HCT116 (cell line): Measurements from ENCODE around the gene ZPR1. TPM values are rescaled to one million over a fixed set of nuclear protein-coding genes. Genes with fewer than 3 reads are reported as not detected.

ENCODE experiments used
- ATAC-seq: fragments of 200-7000 bp; cut with Tn5 transposase; 2 replicates; pipeline ENCODE4 v1.9.1; 2020; ENCODE audit warnings: mild to moderate bottlenecking, moderate library complexity
- BruUV-seq: library from RNA; stranded (reverse); fragments of 400-500 nt; replicated peaks from 2 replicates; lab custom pipeline; 2021; lab: Mats Ljungman, UMichigan
- CTCF ChIA-PET: fragments of 300-600 bp; sonication (Branson Sonifier 250); formaldehyde crosslinking; loops from one replicate; lab custom pipeline; 2021; ENCODE audit warnings: antibody characterized with exemption; lab: Charles Lee
- POLR2A ChIA-PET: fragments of 300-600, 350-600 bp; sonication (Branson Sonifier 250); formaldehyde crosslinking; loops from one replicate; lab custom pipeline; 2021; ENCODE audit warnings: antibody characterized with exemption; lab: Charles Lee
- RAD21 ChIA-PET, 2 experiments: fragments of 300-600 bp; sonication (Branson Sonifier 250); formaldehyde crosslinking; loops; one replicate each; lab custom pipeline; 2023; ENCODE audit warnings: low total read pairs in 2 of 2; ENCODE audit not compliant: uncharacterized antibody in 2 of 2, unreplicated experiment in 2 of 2, low non-redundant PET in 1 of 2; lab: Charles Lee
- DNase-seq: peaks from one replicate; pipeline ENCODE4 v3.0.0-alpha.2; 2010; ENCODE audit warnings: low read depth, low spot score
- H2AFZ ChIP-seq: fragments of 200-600 bp; shearing (Covaris generic), sonication (generic); 2 replicates; pipeline ENCODE4 v1.6.1; 2017; ENCODE audit warnings: low read depth, mixed run types, mixed read lengths, antibody characterized with exemption, low read length; ENCODE audit not compliant: poor library complexity, severe bottlenecking
- H3K27ac ChIP-seq: 2 replicates; pipeline ENCODE4 v1.5.1; 2012; ENCODE audit warnings: low read depth, low read length
- H3K27me3 ChIP-seq: fragments of 200-600 bp; sonication (generic); 2 replicates; pipeline ENCODE4 v1.6.1; 2016; ENCODE audit warnings: mixed run types, low read length, mixed read lengths; ENCODE audit not compliant: insufficient read depth
- H3K36me3 ChIP-seq, 2 experiments: fragments of 200-500 bp in 1 of 2; fragments of 200-600 bp in 1 of 2; sonication (Bioruptor generic) in 1 of 2; sonication (generic) in 1 of 2; 2 replicates each; pipeline versions ENCODE4 v1.5.1 to v1.6.1; 2014 to 2016; ENCODE audit warnings: low read length in 2 of 2, inconsistent platforms in 1 of 2, mixed read lengths in 1 of 2, mixed run types in 1 of 2; ENCODE audit not compliant: insufficient read depth in 2 of 2, control insufficient read depth in 1 of 2
- H3K4me1 ChIP-seq, 2 experiments: fragments of 200-600 bp in 1 of 2; sonication (generic) in 1 of 2; 2 replicates each; pipeline versions ENCODE4 v1.5.1 to v1.6.1; 2012 to 2017; ENCODE audit warnings: low read length in 2 of 2, inconsistent platforms in 1 of 2, mild to moderate bottlenecking in 1 of 2, mixed read lengths in 1 of 2, mixed run types in 1 of 2, moderate library complexity in 1 of 2; ENCODE audit not compliant: insufficient read depth in 2 of 2, control insufficient read depth in 1 of 2
- H3K4me2 ChIP-seq: fragments of 200-600 bp; sonication (generic); 2 replicates; pipeline ENCODE4 v1.6.1; 2017; ENCODE audit warnings: mixed run types, low read length, mixed read lengths
- H3K4me3 ChIP-seq, 2 experiments: fragments of 200-600 bp in 1 of 2; sonication (generic) in 1 of 2; replicated peaks in 1 of 2; 2 replicates each; pipeline ENCODE4 v1.5.1; 2011 to 2016; ENCODE audit warnings: low read length in 2 of 2, control low read depth in 1 of 2, low read depth in 1 of 2, mild to moderate bottlenecking in 1 of 2, mixed read lengths in 1 of 2, mixed run types in 1 of 2
- H3K79me2 ChIP-seq: fragments of 200-600 bp; sonication (generic); 2 replicates; pipeline ENCODE4 v1.6.1; 2017; ENCODE audit warnings: mild to moderate bottlenecking, mixed run types, low read length, moderate library complexity, mixed read lengths; ENCODE audit not compliant: insufficient read depth
- H3K9ac ChIP-seq: fragments of 200-600 bp; sonication (generic); 2 replicates; pipeline ENCODE4 v1.6.1; 2016; ENCODE audit warnings: low read length, mixed read lengths
- H3K9me2 ChIP-seq: fragments of 200-600 bp; sonication (generic), shearing (Covaris generic); 2 replicates; pipeline ENCODE4 v1.6.1; 2017; ENCODE audit warnings: mixed run types, mild to moderate bottlenecking, moderate library complexity; ENCODE audit not compliant: insufficient read depth
- H3K9me3 ChIP-seq, 2 experiments: fragments of 200-500 bp in 1 of 2; fragments of 200-600 bp in 1 of 2; sonication (Bioruptor generic) in 1 of 2; sonication (generic) in 1 of 2; 2 replicates each; pipeline ENCODE4 v1.6.1; 2014 to 2017; ENCODE audit warnings: low read length in 2 of 2, mixed read lengths in 2 of 2, inconsistent platforms in 1 of 2, low read depth in 1 of 2, mild to moderate bottlenecking in 1 of 2, mixed run types in 1 of 2, moderate library complexity in 1 of 2; ENCODE audit not compliant: control insufficient read depth in 1 of 2, insufficient read depth in 1 of 2
- H4K20me1 ChIP-seq: fragments of 200-600 bp; sonication (generic), shearing (Covaris generic); 2 replicates; pipeline ENCODE4 v1.6.1; 2017; ENCODE audit warnings: mixed run types, mild to moderate bottlenecking, moderate library complexity; ENCODE audit not compliant: insufficient read depth
- ATF3 ChIP-seq: IDR thresholded peaks from 2 replicates; pipeline ENCODE4 v1.6.1; 2012
- CBX3 ChIP-seq: IDR thresholded peaks from 2 replicates; pipeline ENCODE4 v1.6.1; 2012; ENCODE audit warnings: low read depth
- CEBPB ChIP-seq: IDR thresholded peaks from 2 replicates; pipeline ENCODE4 v1.6.1; 2012; ENCODE audit warnings: low read depth
- CTCF ChIP-seq, 3 experiments: fragments of 200-600 bp in 1 of 3; sonication (generic) in 1 of 3; IDR thresholded peaks in 2 of 3; conservative IDR thresholded peaks in 1 of 3; 2 replicates each; pipeline ENCODE4 v1.5.1; 2012 to 2017; ENCODE audit warnings: low read depth in 2 of 3, low read length in 2 of 3, antibody characterized with exemption in 1 of 3, borderline replicate concordance in 1 of 3, control low read depth in 1 of 3, mild to moderate bottlenecking in 1 of 3, mixed read lengths in 1 of 3, mixed run types in 1 of 3, moderate library complexity in 1 of 3; ENCODE audit not compliant: insufficient read depth in 1 of 3
- EGR1 ChIP-seq: IDR thresholded peaks from 2 replicates; pipeline ENCODE4 v1.6.1; 2012; ENCODE audit warnings: low read depth
- ELF1 ChIP-seq: IDR thresholded peaks from 2 replicates; pipeline ENCODE4 v1.6.1; 2012; ENCODE audit warnings: low read depth, borderline replicate concordance
- EZH2phosphoT487 ChIP-seq: fragments of 200-600 bp; IDR thresholded peaks from 2 replicates; pipeline ENCODE4 v1.6.1; 2018; ENCODE audit warnings: antibody characterized with exemption, borderline replicate concordance
- JUND ChIP-seq: IDR thresholded peaks from 2 replicates; pipeline ENCODE4 v1.6.1; 2012
- MAX ChIP-seq: IDR thresholded peaks from 2 replicates; pipeline ENCODE4 v1.6.1; 2012
- POLR2AphosphoS5 ChIP-seq: IDR thresholded peaks from 2 replicates; pipeline ENCODE4 v1.6.1; 2011; ENCODE audit warnings: mild to moderate bottlenecking, low read depth, low read length, moderate library complexity
- RAD21 ChIP-seq: IDR thresholded peaks from 2 replicates; pipeline ENCODE4 v1.6.1; 2012; ENCODE audit warnings: low read depth, mild to moderate bottlenecking
- TCF7L2 ChIP-seq: IDR thresholded peaks from 2 replicates; pipeline ENCODE4 v1.7.0; 2011; ENCODE audit warnings: borderline replicate concordance, inconsistent platforms; ENCODE audit not compliant: insufficient read depth, insufficient read length; ENCODE audit errors: extremely low read depth
- YY1 ChIP-seq: IDR thresholded peaks from 2 replicates; pipeline ENCODE4 v1.6.1; 2011; ENCODE audit warnings: low read length, low read depth, moderate library complexity, mild to moderate bottlenecking; ENCODE audit not compliant: insufficient replicate concordance; ENCODE audit errors: extremely low read depth
- ZNF274 ChIP-seq: fragments of 200-500 bp; sonication (Bioruptor generic); IDR thresholded peaks from 2 replicates; pipeline ENCODE4 v1.6.1; 2014; ENCODE audit warnings: mild to moderate bottlenecking, low read depth, low read length, inconsistent platforms
- intact Hi-C: fragments of 100-400 bp; cut with micrococcal nuclease; formaldehyde crosslinking; loops from 2 replicates; pipeline ENCODE4 v1.10.0; 2022
- total RNA-seq: library from RNA; stranded (reverse); gene quantifications from one replicate; pipeline ENCODE4 v1.2.1, GENCODE V29; 2021; ENCODE audit not compliant: unreplicated experiment
- TF ChIP-seq, protein P1 (sequence below): IDR thresholded peaks from 2 replicates; pipeline ENCODE4 v1.6.1; 2011; ENCODE audit warnings: mild to moderate bottlenecking, low read length, moderate library complexity; ENCODE audit not compliant: insufficient replicate concordance; ENCODE audit errors: extremely low read depth

Gene ZPR1
- total RNA-seq, 1 experiment from 2014 or later: 56.3 TPM

- H3K9me2 ChIP-seq: no peaks in the 10 kb centered on the region
- TF ChIP-seq JUND (no peak), EGR1 (no peak), CEBPB (no peak), ELF1 (no peak)
- ChIA-PET CTCF (no interaction called here), POLR2A (no interaction called here), RAD21 (no interaction called here)
- H3K27ac ChIP-seq: no peak overlapping the region
- no peak overlapping the region for H2AFZ ChIP-seq
- H4K20me1 ChIP-seq: no peaks in the 10 kb centered on the region
- H3K4me1 ChIP-seq: peaks cover 0 to 4% of the 10 kb centered on the region in 2 experiments; a peak in 1 of 4 replicates
- no peak overlapping the region for H3K9ac ChIP-seq
- ATAC-seq (no peak), DNase-seq (no peak)
- H3K27me3 ChIP-seq: no peaks in the 10 kb centered on the region
- H3K4me3 ChIP-seq: no peak overlapping the region
- no TSS peak for BruUV-seq
- H3K79me2 ChIP-seq: no peaks in the 10 kb centered on the region
- no peaks in the 10 kb centered on the region for H3K9me3 ChIP-seq
- intact Hi-C loops: no loop called here
- no peak overlapping the region for H3K4me2 ChIP-seq
- no peaks in the 10 kb centered on the region for H3K36me3 ChIP-seq
Observed at GRCh38 chr11:116727990-116728389, 59.8 kb downstream of the ZPR1 start.

DNA sequence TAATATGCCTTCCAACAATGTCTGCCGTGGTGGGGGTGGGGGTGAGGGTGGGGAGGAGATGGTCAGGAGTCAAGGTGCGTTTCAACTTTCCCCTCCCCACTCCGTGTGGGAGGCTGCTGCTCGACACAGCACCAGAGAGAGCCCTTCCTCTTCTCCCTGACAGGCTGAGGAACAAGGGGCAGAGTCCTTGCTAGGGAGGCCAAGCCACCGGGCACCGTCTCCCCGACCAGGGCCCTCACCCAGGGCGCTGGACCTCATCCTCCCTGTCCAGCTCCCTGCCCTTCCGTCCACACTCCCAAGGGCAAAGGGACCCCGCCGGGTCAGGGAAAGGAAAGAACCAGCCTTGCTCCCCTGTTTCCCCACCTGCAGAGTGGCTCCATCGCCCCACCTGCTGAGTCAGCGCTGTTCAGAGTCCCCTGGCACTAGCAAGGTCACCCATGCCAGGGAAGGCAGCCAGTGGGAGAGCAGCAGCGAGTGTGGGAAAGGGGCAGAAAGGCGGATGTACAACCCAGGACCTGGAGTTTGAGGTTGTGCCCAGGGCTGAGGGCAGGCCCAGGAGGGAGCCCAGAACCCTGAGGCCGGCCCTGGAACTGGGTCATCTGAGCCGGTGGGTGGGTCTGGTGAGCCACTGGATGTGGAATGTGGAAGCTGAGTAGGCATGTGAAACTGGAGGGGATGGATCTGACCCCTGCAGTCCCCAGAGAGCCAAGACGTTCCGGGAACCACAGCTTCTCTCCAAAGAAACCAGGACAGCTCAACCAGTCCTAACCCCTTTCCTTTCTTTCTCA is 62.2 kb downstream of the ZPR1 start:
- no peak overlapping the region for H2AFZ ChIP-seq
- no peaks in the 10 kb centered on the region for H3K79me2 ChIP-seq
- CTCF ChIA-PET: no interaction called here
- intact Hi-C loops: no loop called here
- no peaks in the 10 kb centered on the region for H3K4me1 ChIP-seq
- H3K36me3 ChIP-seq: no peaks in the 10 kb centered on the region
- RAD21 ChIA-PET: no interaction called here
- ATAC-seq (no peak), DNase-seq (no peak)
- POLR2A ChIA-PET: no interaction called here
- no peak overlapping the region for H3K27ac ChIP-seq
- H3K4me2 ChIP-seq: no peak overlapping the region
- H3K9me3 ChIP-seq: no peaks in the 10 kb centered on the region
- H3K27me3 ChIP-seq: no peaks in the 10 kb centered on the region
- H3K9me2 ChIP-seq: no peaks in the 10 kb centered on the region
- H3K4me3 ChIP-seq: no peak overlapping the region
- H3K9ac ChIP-seq: no peak overlapping the region
- no TSS peak for BruUV-seq
- H4K20me1 ChIP-seq: no peaks in the 10 kb centered on the region
- no peak for TF ChIP-seq YY1
- no peak for TF ChIP-seq JUND
- no peak for TF ChIP-seq MAX
- no peak for TF ChIP-seq ELF1
- no peak for TF ChIP-seq EZH2phosphoT487
- TF ChIP-seq POLR2AphosphoS5: no peak
- no peak for TF ChIP-seq ATF3
- TF ChIP-seq TCF7L2: no peak
- TF ChIP-seq CBX3: no peak
- TF ChIP-seq RAD21: no peak
- no peak for TF ChIP-seq ZNF274
- TF ChIP-seq, protein P1, sequence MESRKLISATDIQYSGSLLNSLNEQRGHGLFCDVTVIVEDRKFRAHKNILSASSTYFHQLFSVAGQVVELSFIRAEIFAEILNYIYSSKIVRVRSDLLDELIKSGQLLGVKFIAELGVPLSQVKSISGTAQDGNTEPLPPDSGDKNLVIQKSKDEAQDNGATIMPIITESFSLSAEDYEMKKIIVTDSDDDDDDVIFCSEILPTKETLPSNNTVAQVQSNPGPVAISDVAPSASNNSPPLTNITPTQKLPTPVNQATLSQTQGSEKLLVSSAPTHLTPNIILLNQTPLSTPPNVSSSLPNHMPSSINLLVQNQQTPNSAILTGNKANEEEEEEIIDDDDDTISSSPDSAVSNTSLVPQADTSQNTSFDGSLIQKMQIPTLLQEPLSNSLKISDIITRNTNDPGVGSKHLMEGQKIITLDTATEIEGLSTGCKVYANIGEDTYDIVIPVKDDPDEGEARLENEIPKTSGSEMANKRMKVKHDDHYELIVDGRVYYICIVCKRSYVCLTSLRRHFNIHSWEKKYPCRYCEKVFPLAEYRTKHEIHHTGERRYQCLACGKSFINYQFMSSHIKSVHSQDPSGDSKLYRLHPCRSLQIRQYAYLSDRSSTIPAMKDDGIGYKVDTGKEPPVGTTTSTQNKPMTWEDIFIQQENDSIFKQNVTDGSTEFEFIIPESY: no peak
- no peak for TF ChIP-seq CTCF (IDR thresholded peaks at IDR 0.05 in 2 of 3, conservative IDR thresholded peaks at IDR 0.05 in 1 of 3; ENCODE audit: borderline replicate concordance in 1 of 3, insufficient read depth in 1 of 3, low read depth in 2 of 3, low read length in 2 of 3)
